ENCODE data around the gene GNG2.

- no peak for TF ChIP-seq CTCF (IDR thresholded peaks at IDR 0.05)
- no peak for TF ChIP-seq EP300 (IDR thresholded peaks at IDR 0.05; ENCODE audit: low read depth)
Observed at GRCh38 chr14:51860164-51860824, at the start of gene GNG2.

Data from transverse colon (tissue), 3 donors.